ENCODE results near the gene ZBTB46. TPM values are rescaled to one million over a fixed set of nuclear protein-coding genes. Genes with fewer than 3 reads are reported as not detected.

Gene ZBTB46
- total RNA-seq, 2 experiments from 2014 or later: 4.6 to 5.5 TPM

DNA sequence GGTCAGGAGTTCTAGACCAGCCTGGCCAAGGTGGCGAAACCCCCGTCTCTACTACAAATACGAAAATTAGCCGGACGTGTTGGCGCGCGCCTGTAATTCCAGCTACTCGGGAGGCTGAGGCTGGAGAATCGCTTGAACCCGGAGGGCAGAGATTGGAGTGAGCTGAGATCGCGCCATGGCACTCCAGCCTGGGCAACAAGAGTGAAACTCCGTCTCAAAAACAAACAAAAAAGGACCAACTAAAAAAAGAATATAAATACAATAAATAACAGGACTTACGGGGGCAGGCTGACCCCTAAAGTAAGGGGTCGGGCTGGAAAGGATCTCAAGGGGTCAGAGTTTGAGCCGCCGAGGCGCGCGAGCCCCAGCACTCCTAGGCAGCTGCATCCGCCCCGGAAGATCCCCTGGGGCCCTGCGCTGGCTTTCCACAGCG, 33.5 kb upstream of the ZBTB46 start:
- Mint-ChIP-seq H3K27ac (peak overlapping the region; percentile 87), H3K4me3 (peak overlapping the region; percentile 78), H3K27me3 (no peaks in the 10 kb centered on the region), H3K9me3 (no peaks in the 10 kb centered on the region), H3K4me1 (ENCODE audit: low read depth) (peaks cover 32% of the 10 kb centered on the region), H3K36me3 (peaks cover 38% of the 10 kb centered on the region)
- DNase-seq: no peak
- intact Hi-C loops (cut with micrococcal nuclease): loop anchor here (1.0 to 2.0 kb wide), 6 partner anchors 14 to 326 kb away; partner anchors contain the start of genes ARFRP1, DNAJC5 and PRPF6
- POLR2A ChIA-PET: interaction anchor here (0.7 to 2.0 kb wide), 13 partner anchors 9 to 343 kb away, joined by 3 to 15 read pairs (median 4); partner anchors contain the start of genes ARFRP1, LIME1, PRPF6 and PTK6
- CTCF ChIA-PET: interaction anchor here (0.8 to 3.8 kb wide), 14 partner anchors 9 to 344 kb away, joined by 3 to 36 read pairs (median 8); partner anchors contain the start of genes ARFRP1, DNAJC5, PPDPF and PRPF6

DNA sequence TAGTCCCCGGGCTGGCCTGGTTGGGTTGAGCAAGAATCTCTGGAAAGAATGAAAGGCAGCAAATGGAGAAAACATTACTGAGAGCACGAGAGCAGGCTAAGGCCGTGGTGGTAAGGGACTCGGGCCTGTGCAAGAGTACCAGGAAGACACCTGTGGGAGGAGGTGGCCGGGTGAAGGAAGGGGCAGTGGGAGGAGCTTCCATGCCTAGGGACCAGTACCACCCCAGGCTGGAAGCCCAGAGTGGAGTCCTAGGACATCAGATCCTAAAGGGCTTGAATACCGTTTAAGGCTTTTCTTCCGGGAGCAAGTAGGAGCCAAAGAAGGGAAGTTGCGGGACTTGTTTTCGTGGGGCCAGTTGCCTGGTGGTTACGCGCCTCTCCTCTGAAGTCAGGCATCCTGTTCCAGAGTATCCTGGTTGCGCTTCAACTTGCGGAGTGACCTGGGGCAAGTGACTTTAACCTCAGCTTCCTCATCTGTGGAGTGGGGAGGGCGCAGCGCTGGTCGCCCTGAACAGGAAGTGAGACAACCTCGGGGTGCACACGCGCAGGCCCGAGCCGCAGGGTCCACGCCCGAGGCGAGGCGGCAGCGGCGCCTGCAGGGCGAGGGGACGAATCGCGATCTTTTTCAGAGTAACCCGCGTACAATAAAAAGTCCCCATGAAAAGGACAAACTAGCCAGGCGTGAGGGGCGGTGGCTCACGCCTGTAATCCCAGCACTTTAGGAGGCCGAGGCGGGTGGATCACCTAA, 32.9 kb upstream of the ZBTB46 start:
- Mint-ChIP-seq H3K27me3 (no peaks in the 10 kb centered on the region), H3K27ac (peak overlapping the region; percentile 87), H3K4me3 (peak overlapping the region; percentile 78), H3K9me3 (no peaks in the 10 kb centered on the region), H3K4me1 (ENCODE audit: low read depth) (peaks cover 34% of the 10 kb centered on the region), H3K36me3 (peaks cover 32% of the 10 kb centered on the region)
- ChIA-PET POLR2A (interaction anchor here (0.9 to 2.0 kb wide), 5 partner anchors 9 to 327 kb away, joined by 3 to 15 read pairs (median 6); partner anchors contain the start of genes LIME1, PRPF6, PTK6 and SAMD10), CTCF (interaction anchor here (1.0 to 3.8 kb wide), 11 partner anchors 13 to 343 kb away, joined by 3 to 36 read pairs (median 8); partner anchors contain the start of genes ARFRP1, PPDPF, PRPF6 and PTK6)
- intact Hi-C loops (cut with micrococcal nuclease): loop anchor here (1.0 to 2.0 kb wide), 6 partner anchors 13 to 326 kb away; partner anchors contain the start of genes ARFRP1, DNAJC5 and PRPF6
- peak; percentile 89 for DNase-seq

DNA sequence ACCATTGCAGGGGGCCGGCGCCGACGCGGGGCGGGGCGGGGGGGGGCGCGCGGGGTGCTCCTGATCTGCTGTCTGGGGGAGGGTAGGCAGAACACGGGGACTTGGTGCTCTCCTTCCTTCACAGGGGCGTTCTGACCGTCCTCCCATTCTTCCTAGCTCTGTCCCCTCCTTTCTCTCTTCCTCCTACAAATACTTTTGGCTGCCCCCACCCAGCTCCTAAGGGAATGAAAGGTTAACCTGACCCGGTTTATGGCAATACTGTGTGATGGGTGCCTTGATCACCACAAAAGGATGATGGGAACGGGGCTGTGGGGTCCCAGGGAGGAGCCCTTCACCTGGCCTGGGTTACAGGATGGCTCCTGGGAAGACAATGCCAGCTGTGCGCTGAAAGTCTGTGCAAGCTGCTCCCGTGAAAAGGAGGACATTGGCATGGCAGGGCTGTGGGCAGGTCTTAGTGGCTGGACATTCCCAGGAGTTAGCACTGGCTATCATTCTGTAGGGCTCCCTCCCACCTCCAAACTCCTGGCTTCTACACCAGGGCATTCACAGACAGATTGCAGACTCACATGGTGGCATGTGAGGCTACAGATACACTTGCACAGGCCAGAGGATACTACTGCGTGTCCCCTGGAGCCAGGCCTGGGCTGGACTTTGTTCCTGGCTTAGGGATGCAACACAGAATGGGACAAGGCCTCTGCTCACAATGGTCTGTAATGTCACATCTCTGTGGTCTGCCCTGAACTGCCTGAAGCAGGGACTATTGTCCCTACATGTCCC, 32.1 kb upstream of the ZBTB46 start:
- H3K9me3 Mint-ChIP-seq: no peaks in the 10 kb centered on the region
- POLR2A ChIA-PET: interaction anchor here (0.7 to 1.5 kb wide), 2 partner anchors 16 to 326 kb away, joined by 3 read pairs; partner anchors contain the start of gene PTK6
- H3K4me1 Mint-ChIP-seq (ENCODE audit: low read depth): peaks cover 39% of the 10 kb centered on the region
- CTCF ChIA-PET: interaction anchor here (0.7 to 3.5 kb wide), 8 partner anchors 40 to 326 kb away, joined by 3 to 36 read pairs (median 10); partner anchors contain the start of genes ARFRP1, PRPF6, PTK6 and SAMD10
- H3K27me3 Mint-ChIP-seq: no peaks in the 10 kb centered on the region
- peak overlapping the region; percentile 78 for H3K4me3 Mint-ChIP-seq
- DNase-seq: no peak
- intact Hi-C loops (cut with micrococcal nuclease): no loop called here
- peak overlapping the region; percentile 87 for H3K27ac Mint-ChIP-seq
- peaks cover 29% of the 10 kb centered on the region for H3K36me3 Mint-ChIP-seq

DNA sequence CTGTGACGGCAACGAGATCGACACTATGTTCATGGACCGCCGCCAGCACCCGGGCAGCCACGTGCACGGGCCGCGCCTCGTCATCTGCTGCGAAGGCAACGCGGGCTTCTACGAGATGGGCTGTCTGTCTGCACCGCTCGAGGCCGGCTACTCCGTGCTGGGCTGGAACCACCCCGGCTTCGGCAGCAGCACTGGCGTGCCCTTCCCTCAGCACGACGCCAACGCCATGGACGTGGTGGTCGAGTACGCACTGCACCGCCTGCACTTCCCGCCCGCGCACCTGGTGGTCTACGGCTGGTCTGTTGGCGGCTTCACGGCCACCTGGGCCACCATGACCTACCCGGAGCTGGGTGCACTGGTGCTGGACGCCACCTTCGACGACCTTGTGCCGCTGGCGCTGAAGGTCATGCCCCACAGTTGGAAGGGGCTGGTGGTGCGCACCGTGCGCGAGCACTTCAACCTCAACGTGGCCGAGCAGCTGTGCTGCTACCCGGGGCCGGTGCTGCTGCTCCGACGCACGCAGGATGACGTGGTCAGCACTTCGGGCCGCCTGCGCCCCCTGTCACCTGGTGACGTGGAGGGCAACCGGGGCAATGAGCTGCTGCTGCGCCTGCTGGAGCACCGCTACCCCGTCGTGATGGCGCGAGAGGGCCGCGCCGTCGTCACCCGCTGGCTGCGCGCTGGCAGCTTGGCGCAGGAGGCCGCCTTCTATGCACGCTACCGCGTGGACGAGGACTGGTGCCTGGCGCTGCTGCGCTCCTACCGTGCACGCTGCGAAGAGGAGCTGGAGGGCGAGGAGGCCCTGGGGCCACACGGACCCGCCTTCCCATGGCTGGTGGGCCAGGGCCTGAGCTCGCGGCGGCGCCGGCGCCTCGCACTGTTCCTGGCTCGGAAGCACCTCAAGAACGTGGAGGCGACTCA, 31.2 kb upstream of the ZBTB46 start:
- Mint-ChIP-seq H3K27ac (no peak overlapping the region), H3K9me3 (no peaks in the 10 kb centered on the region), H3K4me3 (no peak overlapping the region), H3K36me3 (peaks cover 26% of the 10 kb centered on the region), H3K27me3 (no peaks in the 10 kb centered on the region), H3K4me1 (ENCODE audit: low read depth) (peaks cover 38% of the 10 kb centered on the region)
- CTCF ChIA-PET: interaction anchor here (0.7 to 3.1 kb wide), 2 partner anchors 76 to 325 kb away, joined by 3 to 30 read pairs; partner anchors contain the start of gene PTK6
- intact Hi-C loops (cut with micrococcal nuclease): no loop called here
- POLR2A ChIA-PET: interaction anchor here (0.7 to 1.5 kb wide), 2 partner anchors 15 to 325 kb away, joined by 3 read pairs; partner anchors contain the start of gene PTK6
- no peak for DNase-seq

DNA sequence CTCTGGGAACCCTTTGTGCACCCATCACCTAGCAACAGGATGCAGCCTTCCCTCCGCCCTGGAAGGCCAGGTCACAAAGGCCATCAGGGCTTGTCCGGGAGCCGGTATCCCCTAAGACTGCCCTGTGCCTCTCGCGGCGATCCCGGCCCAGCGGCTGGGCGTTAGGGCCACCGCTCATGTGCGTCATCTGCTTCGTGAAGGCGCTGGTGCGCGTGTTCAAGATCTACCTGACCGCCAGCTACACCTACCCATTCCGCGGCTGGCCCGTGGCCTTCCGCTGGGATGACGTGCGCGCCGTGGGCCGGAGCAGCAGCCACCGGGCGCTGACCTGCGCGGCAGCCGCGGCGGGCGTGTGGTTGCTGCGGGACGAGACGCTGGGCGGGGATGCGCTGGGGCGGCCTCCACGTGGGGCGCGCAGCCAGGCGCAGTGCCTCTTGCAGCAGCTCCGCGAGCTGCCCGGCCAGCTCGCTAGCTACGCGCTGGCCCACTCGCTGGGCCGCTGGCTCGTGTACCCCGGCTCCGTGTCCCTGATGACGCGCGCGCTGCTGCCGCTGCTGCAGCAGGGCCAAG, 30.4 kb upstream of the ZBTB46 start, which contains the start of gene ABHD16B:
TSS of gene ABHD16B (plus strand) at position 134 of the 570 bp plus-strand sequence. CDS start at position 177, 43 bp downstream.
- no peaks in the 10 kb centered on the region for H3K27me3 Mint-ChIP-seq
- ChIA-PET POLR2A (no interaction called here), CTCF (no interaction called here)
- peaks cover 26% of the 10 kb centered on the region for H3K36me3 Mint-ChIP-seq
- no peak within 1 kb of the TSS for H3K27ac Mint-ChIP-seq
- DNase-seq: no peak
- H3K4me1 Mint-ChIP-seq (ENCODE audit: low read depth): peaks cover 42% of the 10 kb centered on the region
- intact Hi-C loops (cut with micrococcal nuclease): no loop called here
- H3K9me3 Mint-ChIP-seq: no peaks in the 10 kb centered on the region
- H3K4me3 Mint-ChIP-seq: no peak within 1 kb of the TSS

DNA sequence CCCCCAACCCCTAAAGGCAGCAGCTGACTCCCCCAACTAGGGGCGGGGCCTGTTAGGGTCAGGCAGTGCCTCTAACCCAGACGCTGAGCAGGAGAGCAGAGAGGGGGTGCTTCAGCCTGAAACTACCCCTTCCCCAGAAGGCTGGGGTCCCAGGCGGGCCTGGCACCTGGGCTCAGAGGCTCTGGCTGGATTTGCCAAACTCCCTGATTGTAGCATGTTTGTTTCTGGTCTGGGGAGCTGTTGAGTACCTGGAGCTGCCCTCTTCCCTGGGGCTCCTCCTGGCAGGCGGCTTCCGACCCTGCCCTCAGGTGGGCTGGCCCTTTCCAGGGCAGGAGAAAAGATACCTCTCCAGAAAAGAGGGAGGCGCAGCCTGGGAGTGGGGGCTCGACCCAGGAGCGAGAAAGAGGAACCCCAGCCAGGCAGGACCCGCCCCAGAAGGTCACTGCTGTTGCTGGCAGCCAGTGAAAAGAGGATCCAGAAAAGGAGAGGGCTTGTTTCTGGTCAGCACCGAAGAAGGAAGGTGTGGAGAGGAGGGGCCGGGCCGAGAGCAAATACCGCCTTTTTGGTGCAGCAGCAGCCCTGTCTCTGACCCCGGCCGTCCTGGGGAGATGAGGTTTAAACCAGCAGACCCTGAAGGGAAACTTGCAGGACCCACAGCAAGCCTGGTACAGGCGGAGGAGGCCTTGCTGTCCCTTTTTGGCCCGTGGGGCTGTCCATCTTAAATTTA, 29.4 kb upstream of the ZBTB46 start:
- Mint-ChIP-seq H3K4me1 (ENCODE audit: low read depth) (peaks cover 35% of the 10 kb centered on the region), H3K4me3 (no peak overlapping the region), H3K27ac (no peak overlapping the region), H3K27me3 (no peaks in the 10 kb centered on the region), H3K36me3 (peaks cover 21% of the 10 kb centered on the region), H3K9me3 (no peaks in the 10 kb centered on the region)
- ChIA-PET POLR2A (no interaction called here), CTCF (no interaction called here)
- intact Hi-C loops (cut with micrococcal nuclease): no loop called here
- DNase-seq: no peak

DNA sequence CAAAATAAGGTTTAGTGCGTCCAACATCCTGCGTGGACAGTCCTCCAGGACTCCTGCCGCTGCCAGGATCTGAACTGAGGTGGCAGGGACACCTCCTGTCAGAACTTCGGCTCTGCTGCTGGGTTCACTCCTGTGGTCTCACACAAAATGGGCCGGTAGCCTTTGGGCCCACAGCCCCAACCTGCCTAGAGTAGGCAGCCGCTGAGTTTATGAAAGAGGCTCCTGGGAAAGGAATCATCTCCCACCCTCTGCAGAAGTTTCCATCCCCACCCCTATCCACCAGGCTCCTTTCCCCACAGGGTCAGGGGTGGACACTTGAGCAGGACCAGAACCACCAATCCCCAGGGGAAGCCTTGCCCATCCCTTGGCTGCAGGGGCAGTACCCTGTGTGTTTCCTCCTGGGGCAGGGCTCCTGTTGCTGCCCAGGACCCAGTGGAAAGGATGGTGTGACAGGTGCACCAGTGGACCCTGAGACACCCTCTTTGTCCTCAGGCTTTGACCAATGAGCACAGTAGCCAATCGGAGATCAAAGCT, 28.2 kb upstream of the ZBTB46 start:
- Mint-ChIP-seq H3K4me3 (no peak overlapping the region), H3K27me3 (no peaks in the 10 kb centered on the region), H3K9me3 (no peaks in the 10 kb centered on the region), H3K36me3 (peaks cover 21% of the 10 kb centered on the region), H3K27ac (no peak overlapping the region), H3K4me1 (ENCODE audit: low read depth) (peaks cover 34% of the 10 kb centered on the region)
- intact Hi-C loops (cut with micrococcal nuclease): no loop called here
- CTCF ChIA-PET: no interaction called here
- POLR2A ChIA-PET: no interaction called here
- DNase-seq: no peak

DNA sequence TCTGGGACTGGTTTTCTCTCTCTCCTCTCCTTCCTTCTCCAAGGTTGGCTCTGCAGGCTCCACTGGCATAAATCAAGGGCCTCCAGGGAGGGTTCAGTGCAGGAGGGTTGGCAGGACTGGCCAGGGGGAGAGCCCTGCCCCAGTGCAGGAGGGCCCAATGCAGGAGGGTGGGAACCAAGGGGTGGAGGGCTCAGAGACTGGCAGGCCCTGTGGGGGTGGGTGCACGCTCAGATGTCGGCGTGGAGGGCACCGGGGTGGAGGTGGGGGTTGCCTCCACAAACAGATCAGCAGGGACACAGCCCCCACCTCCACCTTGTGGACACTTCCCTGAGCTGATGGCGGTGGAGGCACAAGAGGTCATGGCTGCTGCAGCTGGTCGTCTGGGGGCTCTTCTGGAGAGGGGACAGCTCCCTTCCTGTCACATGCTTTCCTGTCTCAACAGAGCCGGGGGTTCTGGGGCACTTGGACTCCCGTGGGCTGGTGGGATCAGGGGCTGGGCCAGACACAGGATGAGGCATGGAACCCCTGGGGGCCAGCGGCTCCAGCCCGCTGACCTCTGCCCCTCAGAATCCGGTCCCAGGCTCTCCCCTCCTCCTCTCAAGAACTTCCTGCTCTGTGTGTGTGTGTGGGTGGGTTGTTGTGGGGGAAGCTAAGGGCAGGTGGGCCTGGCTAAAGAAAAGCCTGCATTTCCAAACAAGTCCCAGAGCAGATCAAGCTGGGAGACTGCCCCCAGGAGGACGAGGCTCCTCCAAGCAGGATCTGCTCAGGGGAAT, 27.5 kb upstream of the ZBTB46 start:
- H3K27ac Mint-ChIP-seq: no peak overlapping the region
- H3K4me3 Mint-ChIP-seq: peak overlapping the region; percentile 16
- H3K27me3 Mint-ChIP-seq: no peaks in the 10 kb centered on the region

DNA sequence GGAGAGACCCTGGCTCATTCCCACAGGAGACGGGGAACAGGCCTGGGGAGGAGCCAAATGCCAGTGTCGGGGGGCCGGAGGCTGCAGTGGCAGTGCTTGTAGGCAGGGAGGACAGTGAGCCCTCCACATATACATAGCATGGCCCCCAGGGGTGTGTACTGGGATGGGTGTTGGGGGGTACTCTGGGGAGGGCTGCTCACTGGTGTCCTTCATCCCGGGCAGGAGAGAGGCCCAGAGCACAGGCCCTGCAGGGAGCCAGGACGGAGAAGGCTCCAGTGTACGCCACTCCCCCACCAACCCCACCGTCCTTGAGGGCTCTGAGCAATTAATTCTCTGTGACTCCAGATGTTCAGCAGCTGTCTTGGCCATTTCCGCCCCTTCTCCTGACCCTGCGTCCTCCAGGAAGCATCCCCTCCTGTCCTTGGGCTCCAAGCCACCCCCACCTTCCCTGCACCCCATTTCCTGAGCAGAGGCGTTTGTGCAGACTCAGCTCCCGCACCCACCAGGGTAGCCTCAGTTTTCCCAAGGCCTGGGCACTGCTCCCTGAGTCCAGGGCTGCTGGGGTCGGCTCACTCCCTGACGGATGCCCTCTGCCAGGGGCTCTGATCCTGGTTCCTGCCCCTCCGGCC, 26.8 kb upstream of the ZBTB46 start:
- H3K36me3 Mint-ChIP-seq: peaks cover 9% of the 10 kb centered on the region
- intact Hi-C loops (cut with micrococcal nuclease): no loop called here

More for the DNA sequence above, 27.5 kb upstream of the ZBTB46 start:
- peaks cover 16% of the 10 kb centered on the region for H3K36me3 Mint-ChIP-seq
- intact Hi-C loops (cut with micrococcal nuclease): no loop called here
- H3K4me1 Mint-ChIP-seq (ENCODE audit: low read depth): peaks cover 28% of the 10 kb centered on the region
- DNase-seq: no peak
- ChIA-PET POLR2A (no interaction called here), CTCF (no interaction called here)
- H3K9me3 Mint-ChIP-seq: no peaks in the 10 kb centered on the region

More for the DNA sequence above, 26.8 kb upstream of the ZBTB46 start:
- Mint-ChIP-seq H3K4me1 (ENCODE audit: low read depth) (peaks cover 21% of the 10 kb centered on the region), H3K4me3 (peak overlapping the region; percentile 16), H3K9me3 (no peaks in the 10 kb centered on the region), H3K27me3 (peaks cover 2% of the 10 kb centered on the region), H3K27ac (peak overlapping the region; percentile 28)
- CTCF ChIA-PET: no interaction called here
- no peak for DNase-seq
- POLR2A ChIA-PET: interaction anchor here (0.7 kb wide), 1 partner anchor 293 kb away, joined by 3 read pairs; no protein-coding TSS in a partner anchor
